Osteoblast (primary cell): ENCODE results near the gene KNSTRN. TPM values are rescaled to one million over a fixed set of nuclear protein-coding genes. Genes with fewer than 3 reads are reported as not detected.

Source experiments
- DNase-seq: peaks from one replicate; pipeline ENCODE4 v3.0.0; 2011; ENCODE audit warnings: low spot score, mixed read lengths; ENCODE audit not compliant: insufficient read length; ENCODE audit errors: missing footprints
- H2AFZ ChIP-seq: 2 replicates; pipeline ENCODE4 v1.6.0; 2011; ENCODE audit warnings: mild to moderate bottlenecking, low read length
- H3K27ac ChIP-seq: 2 replicates; pipeline ENCODE4 v1.5.1; 2011; ENCODE audit warnings: mild to moderate bottlenecking, low read depth, low read length, moderate library complexity
- H3K27me3 ChIP-seq: 2 replicates; pipeline ENCODE4 v1.6.0; 2012; ENCODE audit warnings: mild to moderate bottlenecking, control low read depth, inconsistent platforms, low read length, moderate library complexity; ENCODE audit not compliant: insufficient read depth
- H3K36me3 ChIP-seq: 2 replicates; pipeline ENCODE4 v1.5.1; 2011; ENCODE audit warnings: mild to moderate bottlenecking, low read length, control low read depth, moderate library complexity; ENCODE audit not compliant: insufficient read depth
- H3K4me1 ChIP-seq: 2 replicates; pipeline ENCODE4 v1.5.1; 2011; ENCODE audit warnings: mild to moderate bottlenecking, low read length, control low read depth, moderate library complexity; ENCODE audit not compliant: insufficient read depth
- H3K4me2 ChIP-seq: 2 replicates; pipeline ENCODE4 v1.6.0; 2011; ENCODE audit warnings: mild to moderate bottlenecking, low read length; ENCODE audit not compliant: insufficient read depth
- H3K4me3 ChIP-seq: fragments of 200-600 bp; sonication (generic); 3 replicates; pipeline ENCODE4 v1.5.1; 2012; ENCODE audit warnings: mild to moderate bottlenecking, low read length, inconsistent platforms; ENCODE audit not compliant: insufficient read depth
- H3K79me2 ChIP-seq: 2 replicates; pipeline ENCODE4 v1.6.0; 2012; ENCODE audit warnings: mild to moderate bottlenecking, low read length, control low read depth, inconsistent platforms; ENCODE audit not compliant: insufficient read depth
- H3K9me3 ChIP-seq: 2 replicates; pipeline ENCODE4 v1.5.1; 2011; ENCODE audit warnings: low read depth, low read length, control low read depth
- H4K20me1 ChIP-seq: 2 replicates; pipeline ENCODE4 v1.6.0; 2012; ENCODE audit warnings: mild to moderate bottlenecking, low read length, control low read depth; ENCODE audit not compliant: insufficient read depth
- total RNA-seq: library from RNA; depleted of rRNA; stranded (reverse); fragments of >200 nt; gene quantifications from 2 replicates; pipeline ENCODE4 v1.2.3, GENCODE V29; 2012
- TF ChIP-seq, protein P1 (sequence below): IDR thresholded peaks from 2 replicates; pipeline ENCODE4 v1.5.1; 2011; ENCODE audit warnings: mild to moderate bottlenecking, low read depth, low read length, moderate library complexity; ENCODE audit errors: extremely low read depth

The KNSTRN gene
- total RNA-seq, 1 donor: 19.9 TPM

DNA sequence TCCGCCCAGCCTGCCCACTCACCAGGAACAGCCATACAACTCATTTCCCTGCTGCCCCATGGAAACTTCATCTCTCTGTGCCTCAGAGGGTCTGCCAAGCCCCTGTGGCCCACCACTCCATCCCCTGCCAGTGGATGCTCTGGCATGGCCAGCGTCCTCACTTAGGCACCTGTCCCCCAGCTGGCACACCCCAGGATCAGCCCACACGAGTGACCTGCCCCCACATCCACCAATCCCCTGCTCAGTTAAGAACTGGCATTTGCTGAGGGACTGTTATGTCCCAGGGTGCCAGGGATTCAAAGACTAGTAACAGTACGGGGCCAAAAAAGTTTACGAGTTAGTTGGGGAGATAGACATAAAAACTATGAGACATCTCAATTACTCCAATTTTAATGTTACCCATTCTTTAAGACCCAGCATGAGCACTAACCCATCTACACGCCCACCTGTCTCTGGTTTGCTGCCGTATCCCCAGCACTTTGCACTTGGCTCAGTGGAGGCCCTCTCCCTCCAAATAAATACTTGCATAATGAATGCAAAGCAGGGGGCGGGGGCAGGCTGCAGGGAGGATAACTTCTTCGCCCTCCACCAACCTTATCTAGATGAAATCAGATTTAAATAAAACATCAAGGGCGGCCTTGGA, 46.7 kb downstream of the KNSTRN start:
- TF ChIP-seq, protein P1, sequence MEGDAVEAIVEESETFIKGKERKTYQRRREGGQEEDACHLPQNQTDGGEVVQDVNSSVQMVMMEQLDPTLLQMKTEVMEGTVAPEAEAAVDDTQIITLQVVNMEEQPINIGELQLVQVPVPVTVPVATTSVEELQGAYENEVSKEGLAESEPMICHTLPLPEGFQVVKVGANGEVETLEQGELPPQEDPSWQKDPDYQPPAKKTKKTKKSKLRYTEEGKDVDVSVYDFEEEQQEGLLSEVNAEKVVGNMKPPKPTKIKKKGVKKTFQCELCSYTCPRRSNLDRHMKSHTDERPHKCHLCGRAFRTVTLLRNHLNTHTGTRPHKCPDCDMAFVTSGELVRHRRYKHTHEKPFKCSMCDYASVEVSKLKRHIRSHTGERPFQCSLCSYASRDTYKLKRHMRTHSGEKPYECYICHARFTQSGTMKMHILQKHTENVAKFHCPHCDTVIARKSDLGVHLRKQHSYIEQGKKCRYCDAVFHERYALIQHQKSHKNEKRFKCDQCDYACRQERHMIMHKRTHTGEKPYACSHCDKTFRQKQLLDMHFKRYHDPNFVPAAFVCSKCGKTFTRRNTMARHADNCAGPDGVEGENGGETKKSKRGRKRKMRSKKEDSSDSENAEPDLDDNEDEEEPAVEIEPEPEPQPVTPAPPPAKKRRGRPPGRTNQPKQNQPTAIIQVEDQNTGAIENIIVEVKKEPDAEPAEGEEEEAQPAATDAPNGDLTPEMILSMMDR: no peak
- Histone ChIP-seq H3K79me2 (no peaks in the 10 kb centered on the region), H2AFZ (no peak overlapping the region), H3K27me3 (peaks cover 28% of the 10 kb centered on the region), H3K4me2 (no peak overlapping the region), H3K9me3 (no peaks in the 10 kb centered on the region), H3K4me3 (no peak overlapping the region), H4K20me1 (no peaks in the 10 kb centered on the region), H3K4me1 (peaks cover 2% of the 10 kb centered on the region), H3K27ac (no peak overlapping the region), H3K36me3 (no peaks in the 10 kb centered on the region)
- DNase-seq: peak; percentile 13

DNA sequence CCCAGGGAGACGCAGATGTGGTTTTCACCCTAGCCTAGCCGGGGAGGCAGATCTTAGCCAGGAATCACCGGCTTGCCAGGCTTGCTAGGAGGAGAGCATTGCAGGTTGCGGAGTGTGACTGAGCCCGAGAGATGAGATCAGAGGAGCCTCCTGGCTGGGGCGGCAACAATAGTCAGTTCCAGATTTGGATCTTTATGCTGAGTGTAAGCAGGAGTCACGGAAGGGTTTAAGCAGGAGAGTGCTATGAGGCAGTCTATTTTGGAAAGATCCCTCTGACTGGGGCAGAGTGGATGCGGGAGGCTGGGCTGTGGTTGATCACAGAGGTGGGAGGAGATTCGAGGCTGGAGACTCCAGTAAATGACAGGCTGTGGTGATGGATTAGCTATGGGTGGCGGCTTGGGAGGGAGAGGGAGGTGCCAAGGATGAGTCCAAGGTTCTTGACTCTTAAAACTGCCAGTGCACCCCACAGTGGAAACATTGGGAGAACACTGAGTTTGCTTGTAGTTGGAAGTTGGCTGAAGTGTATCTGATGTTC, 47.8 kb downstream of the KNSTRN start:
- peak; percentile 86 for DNase-seq
- Histone ChIP-seq H3K27me3 (peaks cover 39% of the 10 kb centered on the region), H2AFZ (peak overlapping the region; percentile 74), H3K36me3 (no peaks in the 10 kb centered on the region), H3K27ac (no peak overlapping the region), H3K4me2 (peak overlapping the region; percentile 48), H3K4me3 (no peak overlapping the region), H4K20me1 (no peaks in the 10 kb centered on the region), H3K4me1 (peaks cover 2% of the 10 kb centered on the region), H3K9me3 (no peaks in the 10 kb centered on the region), H3K79me2 (no peaks in the 10 kb centered on the region)
- TF ChIP-seq, protein P1: no peak

DNA sequence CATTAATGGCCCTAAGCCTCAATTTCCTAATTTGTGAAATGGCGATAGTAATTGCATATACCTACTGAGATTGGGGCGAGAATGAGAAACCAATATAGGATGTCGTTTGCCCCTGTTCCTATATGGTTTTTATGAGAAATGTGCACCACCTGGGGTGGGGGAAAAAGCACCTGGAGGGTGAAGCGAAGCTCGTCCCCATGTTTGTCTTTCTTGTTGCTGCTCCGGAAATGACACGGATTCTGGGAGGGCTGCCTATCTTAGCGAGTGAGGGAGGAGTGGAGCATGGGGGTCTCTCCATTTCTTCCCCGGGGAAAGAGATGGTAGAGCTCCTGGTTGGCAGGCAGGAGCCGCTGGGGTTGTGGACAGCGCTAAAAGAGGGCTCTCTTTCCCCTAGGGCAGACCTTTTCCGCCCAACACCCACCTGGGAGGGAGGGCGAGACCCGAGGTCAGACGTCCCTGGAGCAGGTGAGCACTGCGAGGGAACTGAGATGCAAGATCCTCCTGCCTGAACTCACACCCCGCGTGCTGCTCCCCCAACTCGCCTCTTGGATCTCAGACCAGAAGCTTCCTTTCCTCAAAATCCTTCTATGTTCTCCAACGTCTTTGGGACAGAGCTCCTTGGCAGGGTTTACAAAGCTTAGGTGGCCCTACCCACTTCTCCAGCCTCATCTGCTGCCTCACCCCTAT, 52.6 kb downstream of the KNSTRN start:
- TF ChIP-seq, protein P1: no peak

DNA sequence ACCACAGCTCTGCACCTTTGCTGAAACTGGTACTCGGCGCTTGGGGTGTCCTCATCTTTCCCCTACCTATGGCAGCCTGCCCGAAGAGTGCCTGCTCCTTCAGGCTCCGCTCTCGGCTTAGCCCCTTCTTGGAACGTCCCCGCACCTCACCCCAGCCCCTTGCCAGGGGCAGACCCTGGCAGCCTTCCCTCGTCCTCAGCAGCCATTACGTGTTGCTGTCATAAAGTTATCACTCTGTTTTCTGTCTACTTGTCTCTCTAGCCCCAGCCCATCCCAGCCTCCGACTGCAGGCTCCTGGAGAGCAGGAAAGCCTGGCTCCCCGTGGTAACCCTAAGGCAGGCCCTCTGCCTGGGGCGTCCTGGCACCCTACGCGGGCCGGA, 53.2 kb downstream of the KNSTRN start:
- H3K4me3 ChIP-seq: peak overlapping the region; percentile 56
- TF ChIP-seq, protein P1: no peak

More for the DNA sequence above, 52.6 kb downstream of the KNSTRN start:
- no peak overlapping the region for H2AFZ ChIP-seq
- H3K36me3 ChIP-seq: no peaks in the 10 kb centered on the region
- no peak overlapping the region for H3K4me2 ChIP-seq
- no peak for DNase-seq
- no peak overlapping the region for H3K4me3 ChIP-seq
- H3K27ac ChIP-seq: no peak overlapping the region
- no peaks in the 10 kb centered on the region for H3K9me3 ChIP-seq
- H3K79me2 ChIP-seq: no peaks in the 10 kb centered on the region
- peaks cover 8% of the 10 kb centered on the region for H3K4me1 ChIP-seq
- no peaks in the 10 kb centered on the region for H4K20me1 ChIP-seq
- peaks cover 75% of the 10 kb centered on the region for H3K27me3 ChIP-seq

More for the DNA sequence above, 53.2 kb downstream of the KNSTRN start:
- no peaks in the 10 kb centered on the region for H3K36me3 ChIP-seq
- H3K4me1 ChIP-seq: peaks cover 9% of the 10 kb centered on the region
- no peak overlapping the region for H2AFZ ChIP-seq
- no peak overlapping the region for H3K27ac ChIP-seq
- DNase-seq: no peak
- H3K27me3 ChIP-seq: peaks cover 69% of the 10 kb centered on the region
- H3K9me3 ChIP-seq: no peaks in the 10 kb centered on the region
- H4K20me1 ChIP-seq: no peaks in the 10 kb centered on the region
- H3K79me2 ChIP-seq: no peaks in the 10 kb centered on the region
- H3K4me2 ChIP-seq: peak overlapping the region; percentile 65
